Measurements from ENCODE around the gene ELAPOR1. TPM values are rescaled to one million over a fixed set of nuclear protein-coding genes. Genes with fewer than 3 reads are reported as not detected.

The ELAPOR1 gene
- total and polyA plus RNA-seq, 9 of the 15 experiments (the other 6 are each of a cell fraction or from before 2014, with no cell fraction given) = 0.07 to 1.2 (median 0.18) TPM

DNA sequence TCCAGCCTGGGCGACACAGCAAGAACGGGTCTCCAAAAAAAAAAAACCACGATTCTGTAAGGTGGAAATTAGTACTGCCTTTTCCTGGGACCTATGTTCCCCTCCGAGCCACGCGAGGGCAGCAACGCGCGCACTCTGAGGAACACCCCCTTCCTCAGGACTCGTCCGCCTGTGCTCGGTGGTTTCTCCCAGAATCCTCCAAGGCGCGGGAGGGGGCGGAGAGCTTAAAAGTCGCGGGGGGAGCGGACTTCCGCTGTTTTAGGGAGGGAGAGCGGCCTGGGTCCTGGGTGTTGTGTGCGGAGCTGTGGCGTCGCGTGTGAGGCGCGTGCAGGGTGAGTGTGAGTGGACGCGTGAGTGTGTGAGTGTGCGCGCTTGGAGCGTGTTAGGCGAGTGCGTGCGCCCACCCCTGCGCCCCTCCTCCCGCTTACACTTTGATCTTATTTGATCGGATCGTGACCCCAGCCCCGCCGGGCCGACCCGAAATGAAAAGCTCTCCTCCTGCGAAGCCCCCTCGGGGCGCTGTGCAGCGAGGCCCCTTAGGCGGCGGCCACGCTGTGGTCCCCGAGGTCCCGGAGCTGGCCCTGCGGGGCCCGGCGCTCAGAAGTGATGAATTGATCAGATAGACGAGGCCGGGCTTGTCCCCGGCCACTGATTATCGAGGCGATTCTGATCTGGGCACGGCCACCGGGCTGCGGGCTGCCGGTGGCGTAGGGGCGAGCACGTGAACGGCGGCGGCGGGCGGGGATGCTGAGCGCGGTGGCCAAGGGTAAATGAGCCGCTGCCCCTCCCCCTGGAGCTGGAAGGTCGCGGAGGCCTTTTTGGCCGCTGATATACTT is 13.8 kb upstream of the ELAPOR1 start (continued):
- TF ChIP-seq PATZ1 (CRISPR knock-in tag; IDR thresholded peaks at IDR 0.05; ENCODE audit: borderline replicate concordance) (peak; percentile 85; the same call in 1 of the 2 replicates), ZNF780A (CRISPR knock-in tag; IDR thresholded peaks at IDR 0.05) (0 out of 2 replicates have a peak, but pooled peaks have one; percentile 76), SMC3 (conservative IDR thresholded peaks at IDR 0.05; ENCODE audit: insufficient read depth, low read depth, low read length) (peak; percentile 78), MTA1 (IDR thresholded peaks at IDR 0.05; ENCODE audit: borderline replicate concordance) (peak; percentile 82; the same call in 1 of the 2 replicates), HNRNPL (IDR thresholded peaks at IDR 0.05; ENCODE audit: low read depth, low read length) (peak; percentile 84), TBL1XR1 (IDR thresholded peaks at IDR 0.05; ENCODE audit: low read length in 2 of 2) (peak in 1 of 2 experiments; percentile 83; a peak in 2 of 4 replicates), ELF4 (CRISPR knock-in tag; IDR thresholded peaks at IDR 0.05) (peak; percentile 99), OTX1 (CRISPR knock-in tag; IDR thresholded peaks at IDR 0.05) (peak; percentile 99), ZBTB8A (IDR thresholded peaks at IDR 0.05; ENCODE audit: partially characterized antibody) (no peak), ZNF707 (CRISPR knock-in tag; conservative IDR thresholded peaks at IDR 0.05) (no peak), SETDB1 (IDR thresholded peaks at IDR 0.05; ENCODE audit: low read length) (peak; percentile 95), ZNF347 (CRISPR knock-in tag; IDR thresholded peaks at IDR 0.05; ENCODE audit: low read depth) (0 out of 2 replicates have a peak, but pooled peaks have one; percentile 7), PTTG1 (tag; IDR thresholded peaks at IDR 0.05; ENCODE audit: low read depth) (no peak), GTF3C2 (IDR thresholded peaks at IDR 0.05; ENCODE audit: borderline replicate concordance, extremely low read depth, insufficient read length) (no peak), LCOR (CRISPR knock-in tag; IDR thresholded peaks at IDR 0.05) (peak; percentile 100), NCOA4 (IDR thresholded peaks at IDR 0.05; ENCODE audit: partially characterized antibody) (no peak), PREB (CRISPR knock-in tag; IDR thresholded peaks at IDR 0.05) (0 out of 2 replicates have a peak, but pooled peaks have one; percentile 18), THRA (IDR thresholded peaks at IDR 0.05) (no peak), RBM39 (optimal IDR thresholded peaks at IDR 0.05; ENCODE audit: low read depth, low read length) (peak; percentile 96)

Data from K562 (cell line).